A549 treated with CpdA at 1 μM for 4 hours (cell line): ENCODE results near the gene MGAT5B. TPM values are rescaled to one million over a fixed set of nuclear protein-coding genes. Genes with fewer than 3 reads are reported as not detected.

Source experiments
- total RNA-seq: library from RNA; stranded (reverse); fragments of 200-300 nt; extraction: Qiagen RNA extraction; gene quantifications from 5 replicates; pipeline ENCODE4 v1.2.3, GENCODE V29; 2022; ENCODE audit warnings: low read depth

MGAT5B gene, protein sequence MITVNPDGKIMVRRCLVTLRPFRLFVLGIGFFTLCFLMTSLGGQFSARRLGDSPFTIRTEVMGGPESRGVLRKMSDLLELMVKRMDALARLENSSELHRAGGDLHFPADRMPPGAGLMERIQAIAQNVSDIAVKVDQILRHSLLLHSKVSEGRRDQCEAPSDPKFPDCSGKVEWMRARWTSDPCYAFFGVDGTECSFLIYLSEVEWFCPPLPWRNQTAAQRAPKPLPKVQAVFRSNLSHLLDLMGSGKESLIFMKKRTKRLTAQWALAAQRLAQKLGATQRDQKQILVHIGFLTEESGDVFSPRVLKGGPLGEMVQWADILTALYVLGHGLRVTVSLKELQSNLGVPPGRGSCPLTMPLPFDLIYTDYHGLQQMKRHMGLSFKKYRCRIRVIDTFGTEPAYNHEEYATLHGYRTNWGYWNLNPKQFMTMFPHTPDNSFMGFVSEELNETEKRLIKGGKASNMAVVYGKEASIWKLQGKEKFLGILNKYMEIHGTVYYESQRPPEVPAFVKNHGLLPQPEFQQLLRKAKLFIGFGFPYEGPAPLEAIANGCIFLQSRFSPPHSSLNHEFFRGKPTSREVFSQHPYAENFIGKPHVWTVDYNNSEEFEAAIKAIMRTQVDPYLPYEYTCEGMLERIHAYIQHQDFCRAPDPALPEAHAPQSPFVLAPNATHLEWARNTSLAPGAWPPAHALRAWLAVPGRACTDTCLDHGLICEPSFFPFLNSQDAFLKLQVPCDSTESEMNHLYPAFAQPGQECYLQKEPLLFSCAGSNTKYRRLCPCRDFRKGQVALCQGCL
- total RNA-seq: 17.4 to 24.1 TPM (median 23.1 TPM) in 5 replicates

DNA sequence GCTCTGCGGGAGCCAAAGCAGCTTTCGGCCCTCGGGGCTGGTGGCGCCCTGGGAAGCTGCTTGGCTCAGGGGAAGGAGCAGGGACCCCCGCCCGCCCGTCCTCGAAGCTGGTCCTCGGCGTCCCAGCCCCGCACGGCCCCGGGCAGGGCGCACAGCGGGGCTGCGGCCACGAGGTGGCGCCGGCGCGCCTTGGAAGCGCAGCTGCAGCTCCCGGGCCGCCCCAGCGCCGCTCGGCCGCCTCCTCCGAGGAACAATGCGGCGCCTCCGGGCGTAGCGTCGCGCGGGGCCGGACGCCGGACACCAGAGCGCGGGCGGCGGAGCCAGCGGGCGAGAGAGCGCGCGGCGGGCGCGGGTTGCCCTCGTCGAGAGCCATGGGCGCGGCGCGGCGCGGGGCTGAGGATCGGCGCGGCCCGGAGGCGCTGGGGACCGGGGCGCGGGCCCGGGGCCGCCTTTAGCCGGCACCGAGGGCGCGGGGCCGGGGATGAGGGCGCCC lies at the start of gene MGAT5B:
MGAT5B (plus strand) TSS at position 229 of the 493 bp plus-strand sequence. CDS start 626 bp downstream, outside the sequence.

Other genes starting within 250 kb of the MGAT5B start
- gene ST6GALNAC1, start 224.6 kb upstream of the MGAT5B start, total RNA-seq: 0.30 to 0.31 TPM in 2 of 5 replicates, not detected in the others
- 58.7 to 65.6 TPM (median 62.3 TPM) in 5 replicates for gene MXRA7, start 157.4 kb upstream of the MGAT5B start, total RNA-seq
- 72.1 to 89.0 TPM (median 83.0 TPM) in 5 replicates for gene JMJD6, start 141.8 kb upstream of the MGAT5B start, total RNA-seq
- 59.0 to 66.9 TPM (median 61.5 TPM) in 5 replicates for gene METTL23, start 141.6 kb upstream of the MGAT5B start, total RNA-seq
- gene SRSF2, start 131.1 kb upstream of the MGAT5B start, total RNA-seq: 379 to 470 TPM (median 431 TPM) in 5 replicates
- gene MFSD11, start 130.3 kb upstream of the MGAT5B start, total RNA-seq: 20.5 to 23.6 TPM (median 22.5 TPM) in 5 replicates